Measurements from ENCODE around the gene TCF7L2. TPM values are rescaled to one million over a fixed set of nuclear protein-coding genes. Genes with fewer than 3 reads are reported as not detected.

Gene TCF7L2
- total and polyA plus RNA-seq, 9 donors = 21.1 to 41.7 (median 34.5) TPM

DNA sequence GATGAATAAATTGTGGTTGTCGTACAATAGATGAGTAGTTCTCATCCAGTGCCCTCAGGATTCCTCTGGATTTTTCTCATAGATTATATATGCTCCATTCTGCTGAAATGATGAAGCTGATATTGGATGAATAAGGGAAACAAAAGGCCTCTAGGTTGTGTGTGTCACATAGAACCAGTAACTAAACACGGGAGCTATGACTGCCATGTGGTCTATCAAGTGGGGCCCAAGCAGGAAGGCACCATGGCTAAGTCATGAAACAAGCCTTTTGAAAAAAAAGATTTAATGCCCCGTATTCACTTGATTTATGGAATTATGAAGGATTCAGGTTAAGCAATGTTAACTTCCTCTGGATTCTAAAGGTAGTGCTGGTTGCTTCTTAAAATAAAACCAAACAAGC lies 225.1 kb downstream of the TCF7L2 start:
- 92 to 96% (median 96%) methylated on average over 3 of the region's 3 CpGs for WGBS, 3 donors
- H3K4me1 ChIP-seq (ENCODE audit: insufficient read depth) = peaks cover 6% of the 10 kb centered on the region
- no peak overlapping the region for H3K4me3 ChIP-seq
- H3K27ac ChIP-seq = no peak overlapping the region
- intact Hi-C loops (cut with DNase I) = no loop called here
- TF ChIP-seq POLR2A (IDR thresholded peaks at IDR 0.05) = no peak
- no peak for TF ChIP-seq CTCF (IDR thresholded peaks at IDR 0.05)
- no peak for TF ChIP-seq EP300 (IDR thresholded peaks at IDR 0.05)
- no peaks in the 10 kb centered on the region for H3K9me3 ChIP-seq
- DNase-seq = no peak
- H3K27me3 ChIP-seq = no peaks in the 10 kb centered on the region
- H3K36me3 ChIP-seq = no peaks in the 10 kb centered on the region

GRCh38 chr10:113175756-113176651 lies 226.0 kb downstream of the TCF7L2 start:
- no peaks in the 10 kb centered on the region for H3K36me3 ChIP-seq
- H3K4me1 ChIP-seq (ENCODE audit: insufficient read depth) = peaks cover 10% of the 10 kb centered on the region
- no peak for DNase-seq
- no peak overlapping the region for H3K4me3 ChIP-seq
- intact Hi-C loops (cut with DNase I) = no loop called here
- no peaks in the 10 kb centered on the region for H3K9me3 ChIP-seq
- 82 to 85% (median 84%) methylated on average over 17 of the region's 17 CpGs for WGBS, 3 donors
- no peak for TF ChIP-seq EP300 (IDR thresholded peaks at IDR 0.05)
- TF ChIP-seq CTCF (IDR thresholded peaks at IDR 0.05) = no peak
- no peak for TF ChIP-seq POLR2A (IDR thresholded peaks at IDR 0.05)
- no peaks in the 10 kb centered on the region for H3K27me3 ChIP-seq
- H3K27ac ChIP-seq = no peak overlapping the region

GRCh38 chr10:113176652-113177155 lies 226.7 kb downstream of the TCF7L2 start:
- DNase-seq = no peak
- Histone ChIP-seq H3K4me1 (ENCODE audit: insufficient read depth) (peaks cover 10% of the 10 kb centered on the region), H3K4me3 (no peak overlapping the region), H3K27me3 (no peaks in the 10 kb centered on the region), H3K36me3 (no peaks in the 10 kb centered on the region), H3K27ac (no peak overlapping the region), H3K9me3 (no peaks in the 10 kb centered on the region)
- TF ChIP-seq EP300 (IDR thresholded peaks at IDR 0.05) = no peak
- TF ChIP-seq POLR2A (IDR thresholded peaks at IDR 0.05) = no peak
- TF ChIP-seq CTCF (IDR thresholded peaks at IDR 0.05) = no peak
- intact Hi-C loops (cut with DNase I) = no loop called here
- WGBS, 3 donors = 63 to 82% (median 77%) methylated on average over 5 of the region's 5 CpGs

DNA sequence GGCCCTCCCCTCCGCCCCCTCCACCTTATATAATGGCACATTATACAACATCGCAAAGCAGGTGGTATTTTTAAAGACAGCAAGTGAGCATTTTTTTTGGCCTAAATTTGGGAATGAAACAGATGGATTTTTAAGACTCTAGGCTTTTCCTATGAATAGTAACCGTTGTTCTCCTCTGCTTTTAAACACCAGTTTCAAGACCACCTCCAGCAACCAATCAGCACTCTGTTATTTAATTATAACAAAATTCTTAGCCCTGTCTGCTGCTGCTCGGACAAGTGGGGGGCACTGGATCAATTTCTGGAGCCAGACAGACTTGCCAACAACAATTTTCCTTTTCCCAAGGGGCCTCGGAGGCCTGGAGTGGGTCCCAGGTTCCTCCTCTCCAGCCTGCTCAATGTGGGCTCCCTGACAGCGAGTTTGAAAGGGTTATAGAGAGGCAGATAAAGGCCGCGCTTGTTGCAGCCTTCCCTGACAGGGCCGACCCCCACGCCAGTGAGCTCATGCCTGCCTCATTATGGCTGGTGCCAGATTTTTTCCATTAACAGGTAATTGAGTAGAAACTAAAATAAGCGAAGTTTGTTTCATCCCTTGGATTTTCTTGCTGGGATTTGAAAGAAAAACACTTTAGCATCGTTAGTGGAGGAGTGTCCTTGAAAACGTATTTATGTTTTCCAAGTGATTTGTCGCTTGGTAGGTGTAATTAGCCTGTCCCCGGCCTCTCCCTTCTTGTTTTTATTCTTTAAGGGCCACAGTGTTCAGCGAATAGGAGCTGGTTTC lies 227.3 kb downstream of the TCF7L2 start:
- Histone ChIP-seq H3K9me3 (no peaks in the 10 kb centered on the region), H3K36me3 (no peaks in the 10 kb centered on the region), H3K4me1 (ENCODE audit: insufficient read depth) (peaks cover 10% of the 10 kb centered on the region), H3K27me3 (no peaks in the 10 kb centered on the region), H3K27ac (no peak overlapping the region), H3K4me3 (no peak overlapping the region)
- WGBS, 3 donors = 15 to 18% (median 16%) methylated on average over 16 of the region's 16 CpGs
- DNase-seq = peak in 4 of 5 donors; percentile 18 to 53 (median 45)
- intact Hi-C loops (cut with DNase I) = no loop called here
- TF ChIP-seq POLR2A (IDR thresholded peaks at IDR 0.05) (no peak), EP300 (IDR thresholded peaks at IDR 0.05) (no peak), CTCF (IDR thresholded peaks at IDR 0.05) (no peak)

Data from ovary (tissue), 9 donors.